ENCODE data around the gene PRR23E.

Gene PRR23E

DNA sequence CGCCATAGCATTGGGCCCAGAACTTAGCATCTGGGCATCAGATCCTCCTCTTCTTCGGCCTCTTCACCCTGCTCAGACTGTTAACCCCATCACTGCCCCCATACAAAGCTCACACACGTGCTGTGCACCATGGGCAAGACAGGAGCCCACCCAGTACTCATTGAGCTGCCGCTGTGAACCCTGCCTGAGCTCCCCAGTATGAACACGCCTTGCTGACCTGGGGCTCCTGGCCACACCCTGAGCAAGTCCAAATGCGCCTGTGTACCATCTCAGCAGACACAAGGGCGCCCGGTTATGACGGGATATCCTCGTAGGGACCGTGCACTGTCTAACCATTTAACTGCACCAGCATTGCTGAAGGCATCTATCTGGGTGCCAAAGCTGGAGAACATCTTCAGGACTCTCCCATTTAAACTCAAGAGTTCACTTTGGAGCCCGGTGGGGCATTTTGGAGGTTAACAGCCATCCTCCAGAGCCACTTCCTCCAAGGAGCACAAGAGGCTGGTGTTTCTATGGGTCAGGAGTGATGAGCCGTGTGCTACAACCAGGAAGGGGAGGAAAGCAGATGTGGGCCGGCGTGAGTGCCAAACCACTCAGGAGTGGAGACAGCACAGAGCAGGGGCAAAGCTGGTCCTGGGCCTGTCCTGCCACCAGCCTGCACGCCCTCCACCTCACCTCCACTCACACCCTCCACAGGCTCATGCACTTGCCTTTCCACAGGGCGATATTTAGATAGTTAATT is 12.1 kb downstream of the PRR23E start:
- no peaks in the 10 kb centered on the region for H3K36me3 Mint-ChIP-seq
- no peak overlapping the region for H3K27ac Mint-ChIP-seq
- no peak overlapping the region for H3K4me3 Mint-ChIP-seq
- DNase-seq (ENCODE audit: low spot score in 2 of 2) (no peak), ATAC-seq (ENCODE audit: low read depth) (no peak)
- H3K27me3 Mint-ChIP-seq = peaks cover 6% of the 10 kb centered on the region
- H3K4me1 Mint-ChIP-seq = no peaks in the 10 kb centered on the region
- peaks cover 5% of the 10 kb centered on the region for H3K9me3 Mint-ChIP-seq

DNA sequence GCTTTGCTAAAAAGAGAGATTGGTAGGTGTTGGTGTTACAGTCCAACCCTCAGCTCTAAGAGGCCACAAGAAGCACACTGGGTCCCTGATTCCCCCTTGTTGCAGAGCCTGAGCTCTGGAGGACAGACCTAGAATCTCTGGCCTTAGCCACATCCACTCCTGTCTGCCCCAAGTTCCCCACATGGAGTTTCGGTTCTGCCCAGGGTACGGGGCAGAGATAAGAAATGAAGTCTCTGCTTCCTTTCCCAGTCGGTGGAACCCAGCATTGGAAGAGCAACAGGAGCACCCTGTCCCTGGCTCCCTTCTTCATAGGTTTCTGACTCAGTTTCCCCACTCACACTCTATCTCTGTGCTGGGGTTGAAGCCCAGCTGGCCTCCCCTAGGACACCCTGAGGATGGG is 13.2 kb downstream of the PRR23E start:
- Mint-ChIP-seq H3K27ac (no peak overlapping the region), H3K4me3 (no peak overlapping the region), H3K36me3 (no peaks in the 10 kb centered on the region), H3K4me1 (no peaks in the 10 kb centered on the region), H3K9me3 (peaks cover 5% of the 10 kb centered on the region), H3K27me3 (peaks cover 6% of the 10 kb centered on the region)
- DNase-seq (ENCODE audit: low spot score in 2 of 2) (no peak), ATAC-seq (ENCODE audit: low read depth) (no peak)

DNA sequence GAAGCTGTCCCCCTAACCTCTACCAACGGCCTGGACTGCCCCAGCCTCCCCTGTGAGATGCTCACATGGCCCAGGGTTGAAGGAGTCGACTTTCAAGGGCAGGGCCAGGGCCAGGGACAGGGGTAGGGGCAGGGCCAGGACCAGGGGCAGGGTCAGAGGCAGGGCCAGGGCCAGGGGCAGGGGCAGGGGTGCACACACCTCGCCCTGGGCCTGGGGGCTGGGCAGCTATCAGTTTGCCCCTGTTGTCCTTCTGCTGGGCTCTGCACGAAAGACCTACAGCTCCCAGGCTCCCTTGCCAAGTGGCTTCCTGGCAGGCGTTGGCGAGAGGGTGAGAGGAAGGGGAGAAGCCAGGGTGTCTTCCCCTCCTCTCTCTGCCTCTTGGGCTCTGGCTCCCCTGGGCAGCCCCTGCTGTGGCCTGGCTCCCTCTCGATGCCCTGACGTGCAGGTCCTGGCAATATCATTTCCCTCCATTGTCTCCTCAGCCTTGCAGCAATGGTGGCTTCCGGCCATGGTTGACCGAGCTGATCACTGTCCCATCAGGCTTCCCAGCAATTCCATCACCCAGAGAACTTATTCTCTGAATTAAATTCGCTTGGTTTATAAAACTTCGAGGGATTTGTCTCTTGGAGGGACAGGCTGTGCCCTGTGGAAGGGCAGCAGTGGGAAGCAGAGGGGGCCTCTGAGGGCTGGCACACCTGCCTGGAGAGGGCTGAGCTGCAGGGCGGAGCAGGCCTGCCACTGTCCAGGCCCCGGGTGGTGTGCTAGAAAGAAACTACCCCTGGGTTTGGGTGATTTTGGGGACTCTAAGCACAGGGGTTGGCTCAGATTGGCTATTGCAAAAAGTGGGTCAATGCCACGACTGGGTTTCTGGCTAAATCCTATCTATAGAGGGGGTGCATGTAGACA is 13.9 kb downstream of the PRR23E start:
- Mint-ChIP-seq H3K27ac (no peak overlapping the region), H3K27me3 (peaks cover 9% of the 10 kb centered on the region), H3K4me1 (no peaks in the 10 kb centered on the region)

DNA sequence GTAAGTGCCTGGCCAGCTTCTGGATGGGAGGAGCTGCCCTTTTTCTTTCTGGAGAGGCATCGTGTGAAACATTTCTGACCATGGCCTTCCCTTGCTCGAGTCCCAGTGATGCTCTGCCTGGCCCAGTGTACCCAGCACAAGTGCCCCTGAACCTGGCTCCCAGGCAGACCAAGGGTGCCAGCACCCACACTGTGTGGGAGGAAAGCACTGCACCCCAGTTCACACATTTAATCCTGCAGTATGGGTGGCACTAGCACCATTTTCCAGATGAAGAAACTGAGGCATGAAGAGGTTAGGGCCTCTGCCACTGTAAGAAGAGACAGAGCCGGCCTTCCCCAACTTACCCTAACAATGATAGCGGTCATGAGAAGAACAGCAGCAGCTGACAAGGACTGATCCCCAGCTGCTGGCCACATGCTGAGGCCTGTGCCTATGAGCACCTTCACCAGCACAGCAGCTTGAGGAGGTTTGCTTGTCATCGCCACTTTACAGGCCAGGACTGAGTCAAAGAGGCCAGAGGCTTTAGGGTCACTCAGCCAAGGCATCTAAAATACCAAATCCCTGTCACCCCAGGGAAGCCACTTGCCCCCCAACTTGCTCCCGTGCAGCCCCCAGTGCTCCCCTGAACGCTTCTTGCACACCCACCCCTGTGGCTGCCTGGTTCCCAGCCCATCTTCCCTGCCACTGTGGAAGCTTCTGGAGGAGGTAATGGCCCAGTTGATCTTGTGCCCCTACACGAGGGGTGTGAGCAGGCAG is 15.0 kb downstream of the PRR23E start:
- H3K9me3 Mint-ChIP-seq = peaks cover under 1% of the 10 kb centered on the region
- H3K36me3 Mint-ChIP-seq = no peaks in the 10 kb centered on the region
- H3K4me3 Mint-ChIP-seq = no peak overlapping the region
- ATAC-seq (ENCODE audit: low read depth) (no peak), DNase-seq (ENCODE audit: low spot score in 2 of 2) (no peak)
- H3K27me3 Mint-ChIP-seq = peaks cover 13% of the 10 kb centered on the region
- H3K27ac Mint-ChIP-seq = no peak overlapping the region
- H3K4me1 Mint-ChIP-seq = no peaks in the 10 kb centered on the region

More for the DNA sequence above, 13.9 kb downstream of the PRR23E start:
- Mint-ChIP-seq H3K36me3 (no peaks in the 10 kb centered on the region), H3K9me3 (peaks cover 5% of the 10 kb centered on the region), H3K4me3 (no peak overlapping the region)
- DNase-seq (ENCODE audit: low spot score in 2 of 2) (no peak), ATAC-seq (ENCODE audit: low read depth) (no peak)

DNA sequence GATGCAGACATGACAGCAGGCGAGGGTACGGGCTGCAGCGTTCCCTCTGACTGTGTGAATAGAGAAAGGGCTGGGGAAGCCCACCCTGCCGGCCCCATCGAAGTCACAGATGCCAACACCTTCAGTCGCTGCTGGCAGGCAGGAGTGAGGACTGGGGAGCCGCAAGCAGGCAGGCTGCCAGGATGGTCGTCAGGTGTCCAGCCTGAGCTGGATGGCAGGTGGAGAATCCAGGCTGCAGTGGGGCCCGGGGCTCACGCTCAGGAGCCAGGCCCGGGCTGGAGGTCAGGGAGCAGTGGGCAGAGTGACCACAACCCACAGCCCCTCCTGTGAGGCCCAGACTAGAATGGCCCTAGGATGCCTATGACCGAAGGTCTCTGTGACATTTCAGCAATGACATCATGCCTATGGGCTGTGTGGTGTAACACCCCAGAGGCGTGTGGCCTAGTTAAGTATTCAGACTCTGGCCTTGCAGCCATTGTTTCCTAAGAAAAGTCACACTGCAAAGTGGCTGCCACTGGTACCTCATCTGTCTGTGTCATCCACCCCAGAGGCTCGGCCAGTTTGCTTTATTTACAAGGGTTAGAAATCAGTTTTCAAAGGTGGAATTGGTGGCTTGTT is 15.7 kb downstream of the PRR23E start:
- no peaks in the 10 kb centered on the region for H3K36me3 Mint-ChIP-seq
- H3K27ac Mint-ChIP-seq = no peak overlapping the region
- H3K4me1 Mint-ChIP-seq = no peaks in the 10 kb centered on the region
- H3K9me3 Mint-ChIP-seq = no peaks in the 10 kb centered on the region
- peaks cover 15% of the 10 kb centered on the region for H3K27me3 Mint-ChIP-seq
- DNase-seq (ENCODE audit: low spot score in 2 of 2) (no peak), ATAC-seq (ENCODE audit: low read depth) (no peak)
- no peak overlapping the region for H3K4me3 Mint-ChIP-seq

DNA sequence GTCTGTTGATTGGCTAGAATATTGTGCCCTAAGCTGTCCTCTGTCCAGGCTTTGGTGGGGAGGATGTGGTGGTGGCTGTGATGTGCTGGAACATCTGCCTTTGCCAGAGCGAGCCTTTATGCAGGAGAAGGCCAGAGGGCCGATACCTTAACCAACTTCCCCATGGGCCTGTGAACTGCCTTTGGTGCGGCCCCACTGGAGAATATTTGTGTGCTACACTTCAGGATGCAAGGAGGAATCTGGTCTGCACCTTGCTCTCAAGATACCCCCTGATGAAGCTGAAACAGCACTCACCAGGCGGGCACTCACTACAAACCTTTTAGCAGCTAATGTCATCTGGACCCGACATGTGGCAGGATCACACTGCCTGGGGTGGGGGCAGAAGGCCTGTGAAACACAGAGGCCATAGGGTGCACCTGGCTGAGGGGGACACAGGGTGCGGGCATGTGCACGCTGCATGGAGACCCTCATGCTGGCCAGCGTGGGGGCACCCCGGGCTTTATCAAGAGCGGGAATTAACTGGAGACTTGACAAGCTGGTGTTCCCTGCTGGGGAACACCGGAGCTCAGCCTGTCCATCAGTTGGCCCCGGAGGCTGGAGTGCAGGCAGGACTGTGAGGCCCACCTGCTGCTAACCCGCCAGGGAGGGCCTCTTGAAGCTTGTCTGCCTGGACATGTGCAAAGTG is 16.4 kb downstream of the PRR23E start:
- Mint-ChIP-seq H3K36me3 (no peaks in the 10 kb centered on the region), H3K27me3 (peaks cover 15% of the 10 kb centered on the region), H3K4me3 (no peak overlapping the region), H3K9me3 (no peaks in the 10 kb centered on the region), H3K4me1 (no peaks in the 10 kb centered on the region), H3K27ac (no peak overlapping the region)
- ATAC-seq (ENCODE audit: low read depth) (no peak), DNase-seq (ENCODE audit: low spot score in 2 of 2) (no peak)

DNA sequence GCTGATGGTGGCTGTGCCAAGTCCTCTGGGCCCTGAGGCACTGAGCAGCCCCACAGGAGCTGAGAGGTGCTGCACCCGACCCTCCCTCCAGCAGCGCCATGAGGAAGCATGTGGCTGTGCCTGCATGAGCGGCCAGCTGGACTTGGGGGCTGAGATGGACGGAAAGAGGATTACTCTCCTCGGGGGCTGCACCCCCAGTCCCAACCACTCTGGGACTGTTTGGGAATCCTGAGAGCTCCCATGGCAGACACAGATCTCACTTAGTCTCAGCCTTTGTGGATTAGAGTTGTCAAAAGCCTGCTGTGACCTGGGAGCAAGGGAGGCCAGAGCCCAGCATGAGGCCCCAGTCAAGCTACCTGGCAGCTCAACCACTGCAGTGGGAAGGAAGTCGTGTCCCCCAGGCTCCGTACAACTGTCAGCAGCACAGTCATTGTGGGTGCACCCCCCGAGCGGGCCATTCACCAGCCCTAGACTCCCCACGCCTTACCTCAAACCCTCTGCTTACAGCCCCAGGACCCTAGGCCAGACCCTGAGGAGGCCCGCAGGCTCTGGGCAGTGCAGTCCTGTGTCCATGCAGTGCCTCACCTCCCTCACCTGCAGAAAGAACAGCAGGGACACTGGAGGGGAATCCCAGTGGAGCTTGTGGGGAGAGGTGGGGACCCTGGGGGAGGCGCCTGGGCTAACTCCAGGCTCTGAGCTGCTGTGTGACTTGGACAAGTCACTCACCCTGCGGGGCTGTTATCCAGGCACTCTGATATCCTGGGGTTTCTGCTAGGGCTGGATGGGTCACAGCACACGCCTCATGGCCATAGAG is 17.1 kb downstream of the PRR23E start:
- Mint-ChIP-seq H3K4me1 (no peaks in the 10 kb centered on the region), H3K27me3 (peaks cover 21% of the 10 kb centered on the region), H3K27ac (no peak overlapping the region), H3K36me3 (no peaks in the 10 kb centered on the region), H3K4me3 (no peak overlapping the region), H3K9me3 (no peaks in the 10 kb centered on the region)
- DNase-seq (ENCODE audit: low spot score in 2 of 2) (no peak), ATAC-seq (ENCODE audit: low read depth) (no peak)

DNA sequence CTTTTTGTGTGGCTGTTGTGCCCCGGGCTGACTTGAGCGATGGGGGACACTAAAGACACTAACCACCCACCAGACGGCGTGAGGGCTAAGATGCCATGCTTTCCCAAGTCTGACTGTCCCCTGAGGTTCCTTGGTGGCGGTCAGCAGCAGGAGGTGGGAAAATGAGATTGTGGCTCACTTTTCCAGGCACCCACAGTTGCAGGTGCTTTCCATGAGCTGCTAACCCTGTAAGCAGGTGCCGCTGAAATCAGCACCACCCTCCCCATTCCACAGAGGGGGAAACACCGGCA is 17.7 kb downstream of the PRR23E start:
- H3K36me3 Mint-ChIP-seq = no peaks in the 10 kb centered on the region
- no peaks in the 10 kb centered on the region for H3K9me3 Mint-ChIP-seq
- H3K27ac Mint-ChIP-seq = no peak overlapping the region
- H3K4me3 Mint-ChIP-seq = no peak overlapping the region
- H3K4me1 Mint-ChIP-seq = no peaks in the 10 kb centered on the region
- peaks cover 24% of the 10 kb centered on the region for H3K27me3 Mint-ChIP-seq
- ATAC-seq (ENCODE audit: low read depth) (no peak), DNase-seq (ENCODE audit: low spot score in 2 of 2) (no peak)

DNA sequence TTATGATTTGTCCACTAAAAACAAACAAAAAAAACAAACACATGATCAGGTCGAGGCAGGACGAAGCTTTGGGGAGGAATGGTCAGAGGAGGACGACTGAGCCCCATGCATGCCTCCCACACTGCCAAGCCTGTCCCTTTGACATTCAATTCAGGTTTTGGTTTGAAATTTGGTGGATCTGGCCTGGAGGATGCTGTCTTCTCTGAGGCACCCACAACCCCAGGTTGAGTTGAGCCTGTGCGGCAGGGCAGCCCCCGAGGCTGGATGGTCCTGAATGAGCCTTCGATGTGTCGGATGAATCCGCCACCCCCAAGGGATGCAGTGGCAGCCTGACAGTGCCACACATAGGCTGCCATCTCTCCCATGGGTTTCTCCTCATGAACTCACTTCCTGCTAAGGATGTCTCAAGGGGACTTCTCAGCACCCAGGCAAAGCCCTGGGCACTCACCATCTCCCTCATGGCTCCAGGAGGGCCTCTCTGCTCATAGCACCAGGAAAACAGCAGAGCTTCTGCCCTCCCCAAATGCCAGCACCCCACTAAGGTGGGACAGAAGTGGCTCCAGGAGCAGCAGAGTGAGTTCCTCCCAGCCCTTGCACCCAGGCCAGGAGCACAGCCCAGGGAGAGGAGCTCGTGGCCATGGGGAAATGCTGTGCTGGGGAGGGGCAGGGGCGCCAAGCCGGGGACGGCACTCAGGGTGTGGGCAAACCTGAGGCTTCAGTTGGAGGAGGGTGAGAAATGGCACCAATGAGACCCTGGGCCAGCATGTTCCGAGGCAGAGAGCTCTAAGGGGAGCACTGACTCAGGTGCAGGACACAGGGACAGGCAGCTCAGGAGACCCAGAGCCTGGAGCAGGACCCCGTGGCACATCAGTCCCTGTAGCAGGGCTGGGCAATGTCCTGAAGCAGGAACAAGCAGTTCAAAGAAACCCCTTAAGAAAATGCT is 18.5 kb downstream of the PRR23E start:
- Mint-ChIP-seq H3K4me1 (no peaks in the 10 kb centered on the region), H3K36me3 (no peaks in the 10 kb centered on the region), H3K27me3 (peaks cover 25% of the 10 kb centered on the region), H3K4me3 (no peak overlapping the region), H3K9me3 (no peaks in the 10 kb centered on the region), H3K27ac (no peak overlapping the region)
- no peak for ATAC-seq (ENCODE audit: low read depth)
- DNase-seq (ENCODE audit: low spot score in 2 of 2) = no peak

DNA sequence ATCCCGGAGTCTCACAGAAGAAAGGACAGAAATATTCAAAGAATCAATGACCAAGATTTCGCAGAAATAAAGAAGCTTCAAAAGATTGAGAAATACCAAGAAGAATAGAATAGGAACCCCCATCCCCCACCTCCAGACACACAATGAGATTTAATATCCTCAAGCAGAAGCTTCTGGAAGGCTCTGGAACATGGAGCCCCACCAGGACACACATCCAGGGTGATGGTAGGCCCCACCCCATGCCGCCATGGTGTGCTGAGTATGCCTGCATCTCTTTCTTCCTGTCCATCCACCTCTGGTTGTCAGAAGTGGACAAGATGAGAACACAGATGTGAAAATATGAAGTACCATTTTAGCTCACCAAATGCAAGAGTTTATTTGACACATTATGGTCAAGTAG is 19.3 kb downstream of the PRR23E start:
- DNase-seq (ENCODE audit: low spot score in 2 of 2) (no peak), ATAC-seq (ENCODE audit: low read depth) (no peak)
- Mint-ChIP-seq H3K36me3 (no peaks in the 10 kb centered on the region), H3K9me3 (no peaks in the 10 kb centered on the region), H3K27ac (no peak overlapping the region), H3K4me3 (no peak overlapping the region), H3K27me3 (peaks cover 22% of the 10 kb centered on the region), H3K4me1 (no peaks in the 10 kb centered on the region)

DNA sequence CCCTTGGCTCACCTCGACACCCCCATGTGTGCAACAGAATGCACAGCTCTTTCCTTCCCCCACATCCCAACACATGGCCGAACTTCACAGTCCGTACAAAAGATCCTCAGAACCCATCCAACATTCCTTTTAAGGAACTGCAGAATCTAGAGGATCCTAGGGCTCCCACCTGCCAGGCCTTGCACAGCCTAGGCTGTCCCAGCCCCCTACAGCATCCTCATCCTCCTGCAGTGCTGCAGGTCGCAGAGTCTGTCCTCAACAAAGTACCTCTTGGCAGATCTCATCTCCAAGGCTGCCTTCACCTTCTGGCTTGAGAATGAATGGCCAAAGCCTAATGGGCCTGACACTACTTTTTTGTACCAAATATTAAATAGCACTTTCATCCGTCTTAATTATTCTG is 19.8 kb downstream of the PRR23E start:
- no peaks in the 10 kb centered on the region for H3K36me3 Mint-ChIP-seq
- DNase-seq (ENCODE audit: low spot score in 2 of 2) = no peak
- peaks cover 22% of the 10 kb centered on the region for H3K27me3 Mint-ChIP-seq
- H3K4me3 Mint-ChIP-seq = no peak overlapping the region
- no peak for ATAC-seq (ENCODE audit: low read depth)
- H3K9me3 Mint-ChIP-seq = no peaks in the 10 kb centered on the region
- H3K4me1 Mint-ChIP-seq = no peaks in the 10 kb centered on the region
- no peak overlapping the region for H3K27ac Mint-ChIP-seq

DNA sequence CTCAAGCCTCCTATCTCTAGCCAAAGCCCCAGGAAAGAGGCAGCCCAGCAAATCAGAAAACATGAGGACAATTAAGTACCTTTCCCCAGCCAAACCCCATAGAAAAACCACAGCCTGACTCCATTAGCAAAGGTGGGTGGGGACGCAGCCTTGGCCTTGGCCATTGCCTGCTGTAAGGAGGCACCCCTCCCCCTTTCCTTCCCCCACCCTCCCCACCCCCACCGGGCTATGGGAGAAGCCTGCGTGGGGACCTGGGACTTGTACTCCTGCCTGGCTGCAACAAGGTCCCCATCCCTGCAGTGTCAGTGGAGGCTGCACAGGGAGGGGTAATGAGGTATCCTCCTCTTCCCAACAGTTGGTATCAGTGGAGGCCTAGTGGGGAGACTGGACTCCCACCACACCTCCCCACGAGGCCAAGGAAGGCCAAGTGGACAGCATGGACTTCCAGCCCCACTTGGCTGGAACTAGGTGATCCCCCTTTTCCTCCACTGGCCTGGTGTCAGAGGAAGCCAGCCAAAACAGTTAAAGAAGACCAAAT is 20.5 kb downstream of the PRR23E start:
- H3K27me3 Mint-ChIP-seq = peaks cover 20% of the 10 kb centered on the region
- no peak overlapping the region for H3K4me3 Mint-ChIP-seq
- no peaks in the 10 kb centered on the region for H3K4me1 Mint-ChIP-seq
- no peaks in the 10 kb centered on the region for H3K36me3 Mint-ChIP-seq
- no peaks in the 10 kb centered on the region for H3K9me3 Mint-ChIP-seq
- DNase-seq (ENCODE audit: low spot score in 2 of 2) (no peak), ATAC-seq (ENCODE audit: low read depth) (no peak)
- H3K27ac Mint-ChIP-seq = no peak overlapping the region

Data from memory B cell (primary cell).